H1 (cell line): ENCODE results near the gene NXT2. TPM values are rescaled to one million over a fixed set of nuclear protein-coding genes. Genes with fewer than 3 reads are reported as not detected.

Experiments
- JUN ChIP-seq: IDR thresholded peaks from 2 replicates; pipeline ENCODE4 v1.6.1; 2011; ENCODE audit warnings: low read depth, mild to moderate bottlenecking, improper control_type of control experiment, low read length
- TCF12 ChIP-seq: IDR thresholded peaks from 2 replicates; pipeline ENCODE4 v1.6.1; 2011; ENCODE audit warnings: low read depth, mild to moderate bottlenecking, low read length
- polyA plus RNA-seq, 7 experiments: library from polyadenylated mRNA; depleted of rRNA in 3 of 7; stranded (reverse) in 5 of 7; unstranded in 2 of 7; fragments of >200 nt in 5 of 7; fragments of 200-250 nt in 2 of 7; gene quantifications; 1 replicate in 5 of 7; 2 replicates in 1 of 7; 4 replicates in 1 of 7; pipeline versions ENCODE4 v1.2.1 to v1.2.3, GENCODE V29; 2011 to 2013; ENCODE audit warnings: missing spikeins in 2 of 7, mixed read lengths in 2 of 7
- total RNA-seq: library from RNA; stranded (reverse); fragmentation: NEBNext Ultra II Directional; extraction: Animal tissue kit (Norgen Biotek cat#: 25700); gene quantifications from 2 replicates; pipeline ENCODE4 v1.2.1, GENCODE V29; 2021

Gene NXT2
- total and polyA plus RNA-seq, 2 of the 8 experiments (the other 6 are each of a cell fraction or from before 2014, with no cell fraction given): 6.1 to 13.5 TPM

DNA sequence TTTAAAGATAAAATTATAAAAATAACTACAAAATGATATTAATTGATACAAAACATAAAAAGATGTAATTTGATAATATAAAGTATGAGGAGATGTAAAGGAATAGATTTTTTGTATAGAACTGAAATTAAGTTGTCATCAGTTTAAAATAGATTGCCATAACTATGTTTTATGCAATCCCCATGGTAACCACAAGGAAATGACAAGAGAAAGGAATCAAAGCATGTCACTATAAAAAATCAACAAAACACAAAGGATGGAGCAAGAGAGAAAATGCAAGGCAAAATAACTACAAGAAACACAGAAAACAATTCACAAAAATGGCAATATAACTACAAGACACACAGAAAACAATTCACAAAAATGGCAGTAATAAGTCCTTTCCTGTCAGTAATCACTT lies 27.7 kb upstream of the NXT2 start (continued):
- TF ChIP-seq JUN: no peak
- no peak for TF ChIP-seq TCF12
- TF ChIP-seq, all 59 proteins: peak for 0
